Stimulated activated memory B cell treated with anti-CD40 and anti-IgM and Interleukin-4, amounts not matched to agents 10 μg/mL and 1 μg/mL and 100 μg/mL, for 72 hours (primary cell): ENCODE measurements around the gene RUNX2.
A peak's percentile ranks its signal among the peaks of the same experiment; 100 is the strongest.

ENCODE experiments used
- ATAC-seq: fragments of 150-1000 bp; cut with Tn5 transposase; 2 replicates; pipeline ENCODE4 v1.10.0; 2021
- H3K27ac Mint-ChIP-seq: one replicate; pipeline ENCODE4 v1.8.0; 2022; ENCODE audit warnings: mild to moderate bottlenecking, mixed read lengths
- H3K27me3 Mint-ChIP-seq: one replicate; pipeline ENCODE4 v1.8.0; 2022; ENCODE audit warnings: mixed read lengths
- H3K36me3 Mint-ChIP-seq: one replicate; pipeline ENCODE4 v1.8.0; 2022; ENCODE audit warnings: mixed read lengths
- H3K4me1 Mint-ChIP-seq: one replicate; pipeline ENCODE4 v1.8.0; 2022; ENCODE audit warnings: mixed read lengths
- H3K4me3 Mint-ChIP-seq: one replicate; pipeline ENCODE4 v1.8.0; 2022; ENCODE audit warnings: mild to moderate bottlenecking, moderate library complexity, mixed read lengths
- H3K9me3 Mint-ChIP-seq: one replicate; pipeline ENCODE4 v1.8.0; 2022; ENCODE audit warnings: mixed read lengths

Gene RUNX2

GRCh38 chr6:45538641-45539547, 210.8 kb downstream of the RUNX2 start:
- peaks cover 8% of the 10 kb centered on the region for H3K27me3 Mint-ChIP-seq
- H3K27ac Mint-ChIP-seq, result no peak overlapping the region
- ATAC-seq, result no peak
- H3K4me3 Mint-ChIP-seq, result no peak overlapping the region
- peaks cover 18% of the 10 kb centered on the region for H3K4me1 Mint-ChIP-seq
- no peaks in the 10 kb centered on the region for H3K36me3 Mint-ChIP-seq
- no peaks in the 10 kb centered on the region for H3K9me3 Mint-ChIP-seq

- Mint-ChIP-seq H3K27me3 (no peaks in the 10 kb centered on the region), H3K4me1 (peaks cover 17% of the 10 kb centered on the region), H3K27ac (no peak overlapping the region), H3K4me3 (no peak overlapping the region), H3K36me3 (no peaks in the 10 kb centered on the region), H3K9me3 (no peaks in the 10 kb centered on the region)
- ATAC-seq, result peak; percentile 39
These were observed 212.3 kb downstream of the RUNX2 start for GRCh38 chr6:45540375-45540920.

GRCh38 chr6:45541934-45542333, 213.8 kb downstream of the RUNX2 start:
- Mint-ChIP-seq H3K4me3 (no peak overlapping the region), H3K9me3 (no peaks in the 10 kb centered on the region), H3K27me3 (no peaks in the 10 kb centered on the region), H3K27ac (no peak overlapping the region), H3K36me3 (no peaks in the 10 kb centered on the region), H3K4me1 (peaks cover 11% of the 10 kb centered on the region)
- ATAC-seq, result no peak

- no peak overlapping the region for H3K27ac Mint-ChIP-seq
- peaks cover 17% of the 10 kb centered on the region for H3K4me1 Mint-ChIP-seq
- H3K36me3 Mint-ChIP-seq, result no peaks in the 10 kb centered on the region
- H3K9me3 Mint-ChIP-seq, result no peaks in the 10 kb centered on the region
- ATAC-seq, result no peak
- H3K4me3 Mint-ChIP-seq, result no peak overlapping the region
- H3K27me3 Mint-ChIP-seq, result no peaks in the 10 kb centered on the region
These were observed 215.4 kb downstream of the RUNX2 start for GRCh38 chr6:45543298-45544235.

GRCh38 chr6:45545416-45545815, 217.3 kb downstream of the RUNX2 start:
- no peaks in the 10 kb centered on the region for H3K27me3 Mint-ChIP-seq
- no peak overlapping the region for H3K27ac Mint-ChIP-seq
- no peak overlapping the region for H3K4me3 Mint-ChIP-seq
- no peaks in the 10 kb centered on the region for H3K36me3 Mint-ChIP-seq
- ATAC-seq, result no peak
- H3K9me3 Mint-ChIP-seq, result no peaks in the 10 kb centered on the region
- peaks cover 19% of the 10 kb centered on the region for H3K4me1 Mint-ChIP-seq

- Mint-ChIP-seq H3K27ac (peak overlapping the region; percentile 46), H3K4me3 (no peak overlapping the region), H3K9me3 (no peaks in the 10 kb centered on the region), H3K27me3 (no peaks in the 10 kb centered on the region), H3K4me1 (peaks cover 15% of the 10 kb centered on the region), H3K36me3 (no peaks in the 10 kb centered on the region)
- peak; percentile 96 for ATAC-seq
These were observed 220.8 kb downstream of the RUNX2 start for GRCh38 chr6:45548657-45549515.

GRCh38 chr6:45552536-45552935, 224.4 kb downstream of the RUNX2 start:
- no peaks in the 10 kb centered on the region for H3K27me3 Mint-ChIP-seq
- H3K27ac Mint-ChIP-seq, result no peak overlapping the region
- H3K9me3 Mint-ChIP-seq, result no peaks in the 10 kb centered on the region
- peaks cover 15% of the 10 kb centered on the region for H3K4me1 Mint-ChIP-seq
- H3K36me3 Mint-ChIP-seq, result no peaks in the 10 kb centered on the region
- no peak for ATAC-seq
- H3K4me3 Mint-ChIP-seq, result no peak overlapping the region

- Mint-ChIP-seq H3K27ac (no peak overlapping the region), H3K36me3 (no peaks in the 10 kb centered on the region), H3K4me3 (no peak overlapping the region), H3K9me3 (no peaks in the 10 kb centered on the region), H3K27me3 (no peaks in the 10 kb centered on the region), H3K4me1 (peaks cover 10% of the 10 kb centered on the region)
- no peak for ATAC-seq
These were observed 225.7 kb downstream of the RUNX2 start for GRCh38 chr6:45553730-45554344.

- peaks cover 9% of the 10 kb centered on the region for H3K4me1 Mint-ChIP-seq
- no peak overlapping the region for H3K27ac Mint-ChIP-seq
- no peaks in the 10 kb centered on the region for H3K36me3 Mint-ChIP-seq
- H3K27me3 Mint-ChIP-seq, result no peaks in the 10 kb centered on the region
- no peak overlapping the region for H3K4me3 Mint-ChIP-seq
- no peak for ATAC-seq
- no peaks in the 10 kb centered on the region for H3K9me3 Mint-ChIP-seq
These were observed 226.5 kb downstream of the RUNX2 start for GRCh38 chr6:45554591-45554990.

- Mint-ChIP-seq H3K4me1 (peaks cover 9% of the 10 kb centered on the region), H3K9me3 (no peaks in the 10 kb centered on the region), H3K36me3 (no peaks in the 10 kb centered on the region), H3K4me3 (no peak overlapping the region), H3K27me3 (no peaks in the 10 kb centered on the region), H3K27ac (no peak overlapping the region)
- no peak for ATAC-seq
These were observed 228.0 kb downstream of the RUNX2 start for GRCh38 chr6:45555981-45556771.

- Mint-ChIP-seq H3K4me3 (no peak overlapping the region), H3K27me3 (no peaks in the 10 kb centered on the region), H3K9me3 (no peaks in the 10 kb centered on the region), H3K27ac (no peak overlapping the region), H3K4me1 (peaks cover 9% of the 10 kb centered on the region), H3K36me3 (no peaks in the 10 kb centered on the region)
- no peak for ATAC-seq
These were observed 228.7 kb downstream of the RUNX2 start for GRCh38 chr6:45556828-45557227.

- no peaks in the 10 kb centered on the region for H3K9me3 Mint-ChIP-seq
- H3K27me3 Mint-ChIP-seq, result no peaks in the 10 kb centered on the region
- H3K4me1 Mint-ChIP-seq, result peaks cover 9% of the 10 kb centered on the region
- no peak overlapping the region for H3K4me3 Mint-ChIP-seq
- no peaks in the 10 kb centered on the region for H3K36me3 Mint-ChIP-seq
- H3K27ac Mint-ChIP-seq, result no peak overlapping the region
- ATAC-seq, result no peak
These were observed 229.3 kb downstream of the RUNX2 start for GRCh38 chr6:45557454-45557853.

- peaks cover 9% of the 10 kb centered on the region for H3K4me1 Mint-ChIP-seq
- H3K9me3 Mint-ChIP-seq, result no peaks in the 10 kb centered on the region
- no peak overlapping the region for H3K27ac Mint-ChIP-seq
- no peaks in the 10 kb centered on the region for H3K27me3 Mint-ChIP-seq
- no peak overlapping the region for H3K4me3 Mint-ChIP-seq
- H3K36me3 Mint-ChIP-seq, result no peaks in the 10 kb centered on the region
- ATAC-seq, result no peak
These were observed 230.7 kb downstream of the RUNX2 start for GRCh38 chr6:45558858-45559257.
